Liver (tissue), 9 donors: ENCODE data around the gene HCRT. TPM values are rescaled to one million over a fixed set of nuclear protein-coding genes. Genes with fewer than 3 reads are reported as not detected.
"Not testable (repeated sequence)": the region's sequence is repeated elsewhere in the genome, so short reads cannot be mapped to it uniquely, and the experiment has no call there.

Experiments used
- DNase-seq: peaks from one replicate; pipeline ENCODE4 v3.0.0-alpha.2; 2017; ENCODE audit warnings: low spot score
- H3K27ac ChIP-seq, 2 donors: one replicate each; pipeline ENCODE4 v1.7.0; 2013; ENCODE audit warnings: inconsistent platforms in 2 of 2, low read length in 2 of 2, control low read depth in 1 of 2, low read depth in 1 of 2, mild to moderate bottlenecking in 1 of 2
- H3K27me3 ChIP-seq, 4 donors: one replicate each; pipeline versions ENCODE4 v1.6.1 to v1.7.0; 2013; ENCODE audit warnings: low read length in 3 of 4, inconsistent platforms in 1 of 4, mild to moderate bottlenecking in 1 of 4, moderate library complexity in 1 of 4; ENCODE audit not compliant: control insufficient read depth in 4 of 4, insufficient read depth in 4 of 4
- H3K36me3 ChIP-seq, 4 donors: one replicate each; pipeline versions ENCODE4 v1.6.1 to v1.7.0; 2013; ENCODE audit warnings: low read length in 3 of 4, mild to moderate bottlenecking in 3 of 4, low read depth in 1 of 4, moderate library complexity in 1 of 4; ENCODE audit not compliant: control insufficient read depth in 4 of 4, insufficient read depth in 3 of 4
- H3K4me1 ChIP-seq, 4 donors: one replicate each; pipeline versions ENCODE4 v1.6.1 to v1.7.0; 2013; ENCODE audit warnings: low read length in 3 of 4, mild to moderate bottlenecking in 3 of 4, moderate library complexity in 1 of 4; ENCODE audit not compliant: control insufficient read depth in 4 of 4, insufficient read depth in 4 of 4
- H3K4me3 ChIP-seq, 3 donors: one replicate each; pipeline versions ENCODE4 v1.6.1 to v1.7.0; 2013; ENCODE audit warnings: low read length in 3 of 3, control low read depth in 1 of 3, low read depth in 1 of 3, mild to moderate bottlenecking in 1 of 3
- H3K9ac ChIP-seq, 2 donors: one replicate each; pipeline ENCODE4 v1.7.0; 2013; ENCODE audit warnings: low read length in 2 of 2, mild to moderate bottlenecking in 2 of 2, moderate library complexity in 2 of 2, control low read depth in 1 of 2, low read depth in 1 of 2
- H3K9me3 ChIP-seq, 4 donors: one replicate each; pipeline versions ENCODE4 v1.6.1 to v1.7.0; 2013; ENCODE audit warnings: low read length in 3 of 4; ENCODE audit not compliant: control insufficient read depth in 4 of 4
- CTCF ChIP-seq: fragments of 150-350 bp; IDR thresholded peaks from 2 replicates; pipeline ENCODE4 v1.5.1; 2017; ENCODE audit warnings: improper control_type of control experiment, low read depth, low read length; ENCODE audit not compliant: missing input control
- EGR1 ChIP-seq, 2 donors: IDR thresholded peaks; 2 replicates each; pipeline ENCODE4 v1.6.1; 2016 to 2018; ENCODE audit warnings: antibody characterized with exemption in 2 of 2, low read depth in 2 of 2
- FOXA1 ChIP-seq: IDR thresholded peaks from 2 replicates; pipeline ENCODE4 v1.6.1; 2016; ENCODE audit warnings: antibody characterized with exemption
- FOXA2 ChIP-seq: IDR thresholded peaks from 2 replicates; pipeline ENCODE4 v1.6.1; 2016; ENCODE audit warnings: antibody characterized with exemption
- GABPA ChIP-seq, 2 donors: IDR thresholded peaks in 1 of 2; conservative IDR thresholded peaks in 1 of 2; 2 replicates each; pipeline ENCODE4 v1.6.1; 2016; ENCODE audit warnings: antibody characterized with exemption in 2 of 2, mild to moderate bottlenecking in 1 of 2, moderate library complexity in 1 of 2
- HNF4A ChIP-seq, 2 donors: conservative IDR thresholded peaks; 2 replicates each; pipeline ENCODE4 v1.6.1; 2016; ENCODE audit warnings: antibody characterized with exemption in 2 of 2, mild to moderate bottlenecking in 2 of 2
- HNF4G ChIP-seq: IDR thresholded peaks from 2 replicates; pipeline ENCODE4 v1.6.1; 2016; ENCODE audit warnings: antibody characterized with exemption
- JUND ChIP-seq, 2 donors: IDR thresholded peaks; 2 replicates each; pipeline ENCODE4 v1.6.1; 2016; ENCODE audit warnings: antibody characterized with exemption in 2 of 2
- NR2F2 ChIP-seq: IDR thresholded peaks from 2 replicates; pipeline ENCODE4 v1.6.1; 2016; ENCODE audit warnings: antibody characterized with exemption
- RAD21 ChIP-seq, 2 donors: IDR thresholded peaks; 2 replicates each; pipeline ENCODE4 v1.6.1; 2016; ENCODE audit warnings: antibody characterized with exemption in 2 of 2, mild to moderate bottlenecking in 2 of 2
- REST ChIP-seq: IDR thresholded peaks from 2 replicates; pipeline ENCODE4 v1.6.1; 2016; ENCODE audit warnings: antibody characterized with exemption, mild to moderate bottlenecking
- RXRA ChIP-seq, 2 donors: IDR thresholded peaks; 2 replicates each; pipeline ENCODE4 v1.6.1; 2017 to 2018; ENCODE audit warnings: antibody characterized with exemption in 2 of 2, mild to moderate bottlenecking in 1 of 2
- TAF1 ChIP-seq: conservative IDR thresholded peaks from 2 replicates; pipeline ENCODE4 v1.6.1; 2016; ENCODE audit warnings: antibody characterized with exemption, mild to moderate bottlenecking
- YY1 ChIP-seq: IDR thresholded peaks from 2 replicates; pipeline ENCODE4 v1.6.1; 2016; ENCODE audit warnings: antibody characterized with exemption, mild to moderate bottlenecking
- ZBTB33 ChIP-seq: IDR thresholded peaks from 2 replicates; pipeline ENCODE4 v1.6.1; 2016; ENCODE audit warnings: antibody characterized with exemption
- WGBS: extraction: QIAGEN DNeasy Blood & Tissue Kit; methylation state at CpG from one replicate; pipeline ENCODE4 v1.1.7; 2013; 5-methylcytosine and 5-hydroxymethylcytosine counted together
- polyA plus RNA-seq, 2 donors: library from polyadenylated mRNA; stranded (reverse) in 1 of 2; unstranded in 1 of 2; fragments of 200-250 nt in 1 of 2; fragments of >200 nt in 1 of 2; fragmentation: Nextera tagmentation in 1 of 2; extraction: Ambion mirVana in 1 of 2; gene quantifications; one replicate each; pipeline versions ENCODE4 v1.2.1 to v1.2.3, GENCODE V29; 2013 to 2015
- total RNA-seq, 2 donors: library from RNA; depleted of rRNA; stranded (reverse); fragments of >200 nt; gene quantifications; one replicate each; pipeline ENCODE4 v1.2.3, GENCODE V29; 2014
- donor health status: healthy.
- donor health status: healthy.
- donor health status: healthy.
- donor health status: healthy.
- donor health status: healthy.

The HCRT gene
- total and polyA plus RNA-seq, 4 donors: not detected

- whole genome bisulfite sequencing: 92% methylated on average over 13 of the region's 13 CpGs
- H3K9ac ChIP-seq: no peak overlapping the region
- no peak for DNase-seq
- TF ChIP-seq ZBTB33: no peak
- TF ChIP-seq CTCF: no peak
- TF ChIP-seq REST: no peak
- no peak for TF ChIP-seq GABPA (IDR thresholded peaks at IDR 0.05 in 1 of 2, conservative IDR thresholded peaks at IDR 0.05 in 1 of 2)
- TF ChIP-seq RAD21 (IDR thresholded peaks at IDR 0.05): no peak
- no peak for TF ChIP-seq EGR1 (IDR thresholded peaks at IDR 0.05; ENCODE audit: low read depth in 2 of 2)
- TF ChIP-seq YY1: no peak
- no peak for TF ChIP-seq JUND (IDR thresholded peaks at IDR 0.05)
- TF ChIP-seq NR2F2: no peak
- TF ChIP-seq TAF1: no peak
- TF ChIP-seq FOXA1: no peak
- no peak for TF ChIP-seq HNF4A (conservative IDR thresholded peaks at IDR 0.05)
- TF ChIP-seq FOXA2: no peak
- no peak for TF ChIP-seq HNF4G
- no peak for TF ChIP-seq RXRA (IDR thresholded peaks at IDR 0.05)
- no peaks in the 10 kb centered on the region for H3K27me3 ChIP-seq
- H3K36me3 ChIP-seq: peaks cover 0 to 16% (median 8%) of the 10 kb centered on the region in 4 donors
- H3K9me3 ChIP-seq: no peaks in the 10 kb centered on the region
- H3K4me1 ChIP-seq: peaks cover 0 to 6% (median 2%) of the 10 kb centered on the region in 4 donors
- no peak overlapping the region for H3K4me3 ChIP-seq
- H3K27ac ChIP-seq: no peak overlapping the region
Measured at GRCh38 chr17:42146911-42147607, 38.2 kb downstream of the HCRT start.

GRCh38 chr17:42143138-42143537 is 42.1 kb downstream of the HCRT start:
- H3K27ac ChIP-seq, H3K27me3 ChIP-seq, H3K9me3 ChIP-seq, H3K9ac ChIP-seq, DNase-seq, H3K4me3 ChIP-seq: not testable (repeated sequence)
- 85% methylated on average over 4 of the region's 4 CpGs for WGBS
- H3K36me3 ChIP-seq: peaks cover 5 to 10% (median 9%) of the 10 kb centered on the region in 4 donors
- peaks cover 0 to 15% (median 4%) of the 10 kb centered on the region in 4 donors for H3K4me1 ChIP-seq
